ENCODE measurements around the gene SBK1. TPM values are rescaled to one million over a fixed set of nuclear protein-coding genes. Genes with fewer than 3 reads are reported as not detected.
A peak's percentile ranks its signal among the peaks of the same experiment; 100 is the strongest.
"Not testable (repeated sequence)": the region's sequence is repeated elsewhere in the genome, so short reads cannot be mapped to it uniquely, and the experiment has no call there.

Gene SBK1
- total RNA-seq, 4 donors from 2014 or later, result 0.27 to 1.4 (median 0.32) TPM; not detected in 1

DNA sequence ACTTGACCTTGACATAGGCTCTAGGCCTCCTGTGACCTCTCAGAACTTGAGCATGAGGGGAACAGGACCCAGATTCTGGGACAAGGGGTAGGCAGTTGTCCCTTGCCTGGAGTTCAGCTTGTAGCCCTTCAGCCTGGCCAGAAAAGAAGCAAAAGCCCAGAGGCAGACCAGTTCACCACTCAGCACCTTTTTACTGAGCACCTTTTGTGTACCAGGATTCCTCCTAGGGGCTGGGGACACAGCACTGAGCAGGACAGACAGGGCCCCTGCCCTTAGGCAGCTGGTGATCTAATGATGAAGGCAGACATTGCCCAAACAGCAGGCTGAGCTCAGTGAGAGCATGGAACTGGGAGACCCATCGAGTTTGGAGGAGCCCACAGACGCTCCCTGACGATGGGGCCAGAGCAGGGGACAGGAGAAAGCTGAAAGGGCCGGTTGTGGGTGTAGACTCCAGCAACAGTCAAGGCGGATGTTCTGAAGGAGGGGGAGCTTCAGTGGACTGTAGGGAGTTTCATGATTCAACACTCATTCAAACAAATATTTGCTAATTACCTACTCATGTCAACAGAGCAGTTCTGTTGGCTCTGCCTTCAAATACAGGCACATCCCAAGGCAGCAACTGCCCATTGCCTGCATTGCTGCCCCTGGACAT is 32.0 kb downstream of the SBK1 start:
- TF ChIP-seq, protein P1, sequence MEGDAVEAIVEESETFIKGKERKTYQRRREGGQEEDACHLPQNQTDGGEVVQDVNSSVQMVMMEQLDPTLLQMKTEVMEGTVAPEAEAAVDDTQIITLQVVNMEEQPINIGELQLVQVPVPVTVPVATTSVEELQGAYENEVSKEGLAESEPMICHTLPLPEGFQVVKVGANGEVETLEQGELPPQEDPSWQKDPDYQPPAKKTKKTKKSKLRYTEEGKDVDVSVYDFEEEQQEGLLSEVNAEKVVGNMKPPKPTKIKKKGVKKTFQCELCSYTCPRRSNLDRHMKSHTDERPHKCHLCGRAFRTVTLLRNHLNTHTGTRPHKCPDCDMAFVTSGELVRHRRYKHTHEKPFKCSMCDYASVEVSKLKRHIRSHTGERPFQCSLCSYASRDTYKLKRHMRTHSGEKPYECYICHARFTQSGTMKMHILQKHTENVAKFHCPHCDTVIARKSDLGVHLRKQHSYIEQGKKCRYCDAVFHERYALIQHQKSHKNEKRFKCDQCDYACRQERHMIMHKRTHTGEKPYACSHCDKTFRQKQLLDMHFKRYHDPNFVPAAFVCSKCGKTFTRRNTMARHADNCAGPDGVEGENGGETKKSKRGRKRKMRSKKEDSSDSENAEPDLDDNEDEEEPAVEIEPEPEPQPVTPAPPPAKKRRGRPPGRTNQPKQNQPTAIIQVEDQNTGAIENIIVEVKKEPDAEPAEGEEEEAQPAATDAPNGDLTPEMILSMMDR (IDR thresholded peaks at IDR 0.05), result no peak
- TF ChIP-seq EP300 (IDR thresholded peaks at IDR 0.05; ENCODE audit: low read depth), result no peak
- no peak for TF ChIP-seq POLR2AphosphoS5 (IDR thresholded peaks at IDR 0.05)
- TF ChIP-seq POLR2A (IDR thresholded peaks at IDR 0.05), result no peak
- no peaks in the 10 kb centered on the region for H3K27me3 ChIP-seq
- no peak overlapping the region for H3K4me3 ChIP-seq
- peaks cover 0 to 2% (median 0%) of the 10 kb centered on the region in 4 donors for H3K4me1 ChIP-seq
- in situ Hi-C loops (cut with MboI; ENCODE audit: low pct_ligation_motif_present in 1 of 4, low pct_unique_long_range_greater_than_20kb in 1 of 4, low sequenced_read_pairs in 3 of 4), result loop anchor here in 1 of 4 donors (10.0 kb wide), 1 partner anchor 50 kb away; no protein-coding TSS in a partner anchor
- intact Hi-C loops (cut with DNase I; ENCODE audit: low total_unique reads), result no loop called here
- WGBS, 2 donors (ENCODE audit: low coverage in 1 of 2), result 64% methylated on average over 5 of the region's 5 CpGs; no CpG with 5 or more reads in 1 of the 2 donors
- DNase-seq, result no peak
- H3K9me3 ChIP-seq, result no peaks in the 10 kb centered on the region
- H3K36me3 ChIP-seq, result no peaks in the 10 kb centered on the region
- peak overlapping the region in 2 of 4 donors; percentile 28 to 48 for H3K27ac ChIP-seq

DNA sequence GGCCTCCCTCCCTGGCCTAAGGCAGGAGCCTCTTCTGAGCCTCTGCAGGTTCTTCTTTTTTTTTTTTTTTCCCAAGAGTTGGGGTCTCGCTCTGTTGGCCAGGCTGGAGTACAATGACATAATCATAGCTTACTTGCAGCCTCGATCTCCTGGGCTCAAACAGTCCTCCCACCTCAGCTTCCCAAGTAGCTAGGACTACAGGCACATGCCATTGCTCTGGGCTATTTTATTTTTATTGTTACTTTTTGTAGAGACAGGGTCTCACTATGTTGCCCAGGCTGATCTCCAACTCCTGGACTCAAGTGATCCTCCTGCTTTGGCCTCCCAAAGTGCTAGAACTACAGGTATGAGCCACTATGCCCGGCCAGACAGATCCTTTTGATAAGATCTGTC is 32.6 kb downstream of the SBK1 start:
- intact Hi-C loops (cut with DNase I; ENCODE audit: low total_unique reads), result no loop called here
- 88 to 100% methylated on average over 3 of the region's 3 CpGs for WGBS, 2 donors (ENCODE audit: low coverage in 1 of 2)
- peaks cover 0 to 2% (median 0%) of the 10 kb centered on the region in 4 donors for H3K4me1 ChIP-seq
- H3K9me3 ChIP-seq, result no peaks in the 10 kb centered on the region
- no peaks in the 10 kb centered on the region for H3K27me3 ChIP-seq
- H3K27ac ChIP-seq, result no peak overlapping the region
- no peak for DNase-seq
- H3K36me3 ChIP-seq, result no peaks in the 10 kb centered on the region
- in situ Hi-C loops (cut with MboI; ENCODE audit: low pct_ligation_motif_present in 1 of 4, low pct_unique_long_range_greater_than_20kb in 1 of 4, low sequenced_read_pairs in 3 of 4), result loop anchor here in 1 of 4 donors (10.0 kb wide), 1 partner anchor 50 kb away; no protein-coding TSS in a partner anchor
- no peak overlapping the region for H3K4me3 ChIP-seq
- no peak for TF ChIP-seq POLR2A (IDR thresholded peaks at IDR 0.05)
- TF ChIP-seq, protein P1 (IDR thresholded peaks at IDR 0.05), result no peak
- no peak for TF ChIP-seq EP300 (IDR thresholded peaks at IDR 0.05; ENCODE audit: low read depth)
- TF ChIP-seq POLR2AphosphoS5 (IDR thresholded peaks at IDR 0.05), result no peak

DNA sequence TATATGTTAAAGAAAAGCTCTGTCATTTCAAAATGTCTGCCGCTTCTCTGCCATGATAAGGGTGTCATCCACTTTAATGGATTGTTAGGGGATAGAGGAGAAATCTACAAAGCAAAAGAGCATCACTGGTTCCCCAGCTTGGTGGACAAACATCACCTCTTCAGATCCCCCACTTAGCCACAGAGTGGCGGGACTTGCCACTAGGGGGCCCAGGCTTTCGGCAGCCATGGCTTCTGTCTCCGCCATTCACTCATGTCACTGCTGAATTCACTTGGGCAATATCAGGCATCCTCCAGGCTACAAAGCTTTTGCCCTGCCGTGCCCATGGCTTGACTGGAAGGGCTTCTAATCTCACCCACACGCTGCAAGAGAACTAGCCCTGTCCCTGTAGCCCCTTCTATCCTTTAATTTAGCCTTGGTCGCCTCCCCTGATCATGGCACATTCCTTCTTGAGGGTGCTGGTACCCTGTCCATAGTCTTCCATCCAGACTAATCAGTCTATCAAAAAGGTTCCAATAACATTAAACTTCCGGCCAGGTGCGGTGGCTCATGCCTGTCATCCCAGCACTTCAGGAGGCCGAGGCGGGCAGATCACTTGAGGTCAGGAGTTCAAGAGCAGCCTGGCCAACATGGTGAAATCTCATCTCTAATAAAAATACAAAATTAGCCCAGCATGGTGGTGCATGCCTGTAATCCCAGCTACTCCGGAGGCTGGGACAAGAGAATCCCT is 34.7 kb downstream of the SBK1 start:
- in situ Hi-C loops (cut with MboI; ENCODE audit: low pct_ligation_motif_present in 1 of 4, low pct_unique_long_range_greater_than_20kb in 1 of 4, low sequenced_read_pairs in 3 of 4), result loop anchor here in 1 of 4 donors (10.0 kb wide), 1 partner anchor 52 kb away; no protein-coding TSS in a partner anchor
- H3K9me3 ChIP-seq, result no peaks in the 10 kb centered on the region
- peaks cover 0 to 2% (median 0%) of the 10 kb centered on the region in 4 donors for H3K4me1 ChIP-seq
- no peaks in the 10 kb centered on the region for H3K27me3 ChIP-seq
- TF ChIP-seq, protein P1 (IDR thresholded peaks at IDR 0.05), result peak; percentile 58 to 76 (median 70)
- TF ChIP-seq POLR2A (IDR thresholded peaks at IDR 0.05) (no peak), EP300 (IDR thresholded peaks at IDR 0.05; ENCODE audit: low read depth) (no peak), POLR2AphosphoS5 (IDR thresholded peaks at IDR 0.05) (no peak)
- 60% methylated on average over 1 to 12 of the region's 12 CpGs for WGBS, 2 donors (ENCODE audit: low coverage in 1 of 2)
- no peak overlapping the region for H3K4me3 ChIP-seq
- no peak overlapping the region for H3K27ac ChIP-seq
- DNase-seq, result peak; percentile 75
- intact Hi-C loops (cut with DNase I; ENCODE audit: low total_unique reads), result no loop called here
- no peaks in the 10 kb centered on the region for H3K36me3 ChIP-seq

DNA sequence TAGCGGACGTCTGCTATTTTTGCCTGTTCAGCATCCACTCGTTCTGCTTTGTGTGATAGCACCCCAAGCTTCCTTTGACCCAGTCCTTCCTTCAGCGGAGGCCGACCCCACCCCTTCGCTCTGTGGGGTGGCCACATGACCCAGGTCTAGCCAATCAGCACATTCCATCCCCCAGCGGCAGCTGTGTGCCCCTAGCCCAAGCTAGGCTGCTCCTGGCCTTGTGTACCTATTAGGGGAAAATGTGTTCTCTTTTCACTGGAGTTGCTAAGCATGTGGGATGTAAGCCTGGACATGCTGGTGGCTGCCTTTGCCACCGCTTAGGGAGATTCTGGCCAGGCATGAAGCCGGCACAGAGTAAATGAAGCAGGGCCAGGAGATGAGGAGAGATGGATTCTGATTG is 37.9 kb downstream of the SBK1 start:
- H3K27ac ChIP-seq; H3K4me3 ChIP-seq; H3K27me3 ChIP-seq; H3K36me3 ChIP-seq; intact Hi-C loops (cut with DNase I; ENCODE audit: low total_unique reads); H3K4me1 ChIP-seq; DNase-seq; in situ Hi-C loops (cut with MboI; ENCODE audit: low pct_ligation_motif_present in 1 of 4, low pct_unique_long_range_greater_than_20kb in 1 of 4, low sequenced_read_pairs in 3 of 4); H3K9me3 ChIP-seq: not testable (repeated sequence)
- 62% methylated on average over 7 of the region's 9 CpGs; no CpG with 5 or more reads in 1 of the 2 donors for WGBS, 2 donors (ENCODE audit: low coverage in 1 of 2)

DNA sequence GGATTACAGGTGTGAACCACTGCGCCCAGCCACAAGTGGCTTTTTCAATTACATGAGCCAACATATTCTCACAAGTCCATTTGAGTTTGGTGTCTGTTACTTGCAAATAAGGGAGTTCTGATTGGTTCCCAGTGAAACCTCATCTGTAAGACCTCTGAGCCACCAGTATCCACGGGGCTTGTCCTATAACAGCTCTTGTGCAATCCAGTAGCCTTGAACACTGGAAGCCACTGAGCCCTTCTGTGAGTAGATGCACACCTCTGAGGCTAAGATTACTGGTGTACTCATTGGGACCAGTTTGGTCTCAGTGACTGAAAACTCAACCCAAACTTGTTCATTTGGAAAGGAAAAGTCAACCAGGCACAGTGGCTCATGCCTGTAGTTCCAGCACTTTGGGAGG is 38.7 kb downstream of the SBK1 start:
- H3K9me3 ChIP-seq; H3K27me3 ChIP-seq; H3K4me1 ChIP-seq; in situ Hi-C loops (cut with MboI; ENCODE audit: low pct_ligation_motif_present in 1 of 4, low pct_unique_long_range_greater_than_20kb in 1 of 4, low sequenced_read_pairs in 3 of 4); H3K27ac ChIP-seq; DNase-seq; H3K4me3 ChIP-seq; H3K36me3 ChIP-seq; intact Hi-C loops (cut with DNase I; ENCODE audit: low total_unique reads): not testable (repeated sequence)
- 67% methylated on average over 2 of the region's 2 CpGs; no CpG with 5 or more reads in 1 of the 2 donors for WGBS, 2 donors (ENCODE audit: low coverage in 1 of 2)

DNA sequence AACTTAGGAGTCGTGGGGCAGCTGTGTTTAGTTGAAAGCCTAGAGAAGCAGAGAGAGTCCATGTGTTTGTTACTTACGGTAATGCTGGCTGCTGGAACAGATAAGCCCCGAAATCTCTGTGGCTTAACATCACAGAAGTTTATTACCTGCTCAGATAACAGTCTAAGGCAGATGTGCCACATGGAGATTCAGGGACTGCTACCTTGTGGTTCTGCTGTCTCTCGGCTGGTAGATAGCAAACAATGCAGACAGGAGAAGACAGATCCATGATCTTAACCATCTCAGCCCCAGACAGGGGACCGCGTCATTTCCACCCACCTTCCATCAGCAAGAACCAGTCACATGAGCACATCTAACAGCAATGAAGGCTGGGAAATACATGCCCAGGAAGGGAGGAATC is 40.3 kb downstream of the SBK1 start:
- H3K36me3 ChIP-seq; H3K4me3 ChIP-seq; H3K27me3 ChIP-seq; in situ Hi-C loops (cut with MboI; ENCODE audit: low pct_ligation_motif_present in 1 of 4, low pct_unique_long_range_greater_than_20kb in 1 of 4, low sequenced_read_pairs in 3 of 4); H3K9me3 ChIP-seq; H3K4me1 ChIP-seq; intact Hi-C loops (cut with DNase I; ENCODE audit: low total_unique reads); DNase-seq; H3K27ac ChIP-seq: not testable (repeated sequence)
- 55% methylated on average over 4 of the region's 6 CpGs; no CpG with 5 or more reads in 1 of the 2 donors for WGBS, 2 donors (ENCODE audit: low coverage in 1 of 2)

DNA sequence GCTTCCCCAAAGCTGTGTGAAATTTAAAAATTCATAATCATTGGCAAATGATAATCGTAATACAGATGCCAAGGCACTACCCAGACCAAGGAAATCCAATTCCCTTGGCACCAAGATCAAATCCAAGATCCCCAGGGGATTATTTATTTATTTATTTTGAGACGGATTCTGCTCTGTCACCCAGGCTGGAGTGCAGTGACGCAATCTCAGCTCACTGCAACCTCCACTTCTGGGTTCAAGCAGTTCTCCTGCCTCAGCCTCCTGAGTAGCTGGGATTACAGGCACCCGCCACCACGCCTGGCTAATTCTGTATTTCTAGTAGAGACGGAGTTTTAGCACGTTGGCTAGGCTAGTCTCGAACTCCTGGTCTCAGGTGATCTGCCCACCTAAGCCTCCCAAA is 43.4 kb downstream of the SBK1 start:
- intact Hi-C loops (cut with DNase I; ENCODE audit: low total_unique reads); H3K27ac ChIP-seq; H3K4me3 ChIP-seq; H3K27me3 ChIP-seq; H3K36me3 ChIP-seq; in situ Hi-C loops (cut with MboI; ENCODE audit: low pct_ligation_motif_present in 1 of 4, low pct_unique_long_range_greater_than_20kb in 1 of 4, low sequenced_read_pairs in 3 of 4); H3K9me3 ChIP-seq; DNase-seq; H3K4me1 ChIP-seq: not testable (repeated sequence)
- WGBS, 2 donors (ENCODE audit: low coverage in 1 of 2), result 92% methylated on average over 8 of the region's 8 CpGs; no CpG with 5 or more reads in 1 of the 2 donors

All from transverse colon (tissue), 4 donors.